LHCN-M2 (cell line): ENCODE data around the gene PTPRG. TPM values are rescaled to one million over a fixed set of nuclear protein-coding genes. Genes with fewer than 3 reads are reported as not detected.

Experiments used
- DNase-seq: peaks from one replicate; pipeline ENCODE4 v3.0.0-alpha.2; 2012; ENCODE audit warnings: low read depth
- total RNA-seq: library from RNA; depleted of rRNA; stranded (reverse); fragments of >200 nt; gene quantifications from 2 replicates; pipeline ENCODE4 v1.2.3, GENCODE V29; 2014

PTPRG gene
- total RNA-seq, 1 experiment from 2014 or later, result 32.2 TPM

GRCh38 chr3:62142331-62143085, 581.1 kb downstream of the PTPRG start:
- DNase-seq, result no peak

GRCh38 chr3:62143843-62144450, 582.6 kb downstream of the PTPRG start:
- no peak for DNase-seq

- DNase-seq, result no peak
These were observed 583.1 kb downstream of the PTPRG start for GRCh38 chr3:62144482-62144881.

GRCh38 chr3:62145086-62145757, 583.9 kb downstream of the PTPRG start:
- DNase-seq, result no peak

GRCh38 chr3:62149539-62149938, 588.2 kb downstream of the PTPRG start:
- DNase-seq, result peak; percentile 55

GRCh38 chr3:62149962-62150361, 588.6 kb downstream of the PTPRG start:
- peak; percentile 96 for DNase-seq

GRCh38 chr3:62151591-62151990, 590.2 kb downstream of the PTPRG start:
- DNase-seq, result peak; percentile 57

- DNase-seq, result no peak
These were observed 591.9 kb downstream of the PTPRG start for GRCh38 chr3:62153231-62153630.

- DNase-seq, result no peak
These were observed 593.2 kb downstream of the PTPRG start for GRCh38 chr3:62154457-62155148.

GRCh38 chr3:62159056-62159708, 597.8 kb downstream of the PTPRG start:
- no peak for DNase-seq

GRCh38 chr3:62159709-62160092, 598.3 kb downstream of the PTPRG start:
- peak; percentile 94 for DNase-seq

GRCh38 chr3:62161371-62161770, 600.0 kb downstream of the PTPRG start:
- DNase-seq, result peak; percentile 87

- DNase-seq, result peak; percentile 74
These were observed 602.8 kb downstream of the PTPRG start for GRCh38 chr3:62164196-62164595.

GRCh38 chr3:62164746-62165145, 603.4 kb downstream of the PTPRG start:
- DNase-seq, result no peak

GRCh38 chr3:62167566-62168262, 606.3 kb downstream of the PTPRG start:
- peak; percentile 87 for DNase-seq

- no peak for DNase-seq
These were observed 607.0 kb downstream of the PTPRG start for GRCh38 chr3:62168356-62168755.

- DNase-seq, result peak; percentile 70
These were observed 608.7 kb downstream of the PTPRG start for GRCh38 chr3:62169906-62170660.

GRCh38 chr3:62171789-62172188, 610.4 kb downstream of the PTPRG start:
- DNase-seq, result no peak

GRCh38 chr3:62172199-62172598, 610.8 kb downstream of the PTPRG start:
- no peak for DNase-seq

- no peak for DNase-seq
These were observed 612.7 kb downstream of the PTPRG start for GRCh38 chr3:62173939-62174515.
